A549 (cell line): ENCODE measurements around the gene MEA1.

Experiments used
- CBX2 ChIP-seq: fragments of 200-600 bp; sonication (generic); IDR thresholded peaks from 2 replicates; pipeline ENCODE4 v1.6.1; 2016; ENCODE audit warnings: low read depth, mild to moderate bottlenecking, borderline replicate concordance
- ESRRA ChIP-seq: fragments of 150-350 bp; IDR thresholded peaks from 2 replicates; pipeline ENCODE4 v1.6.1; 2014; ENCODE audit warnings: mild to moderate bottlenecking, low read length, borderline replicate concordance
- FOSB ChIP-seq: fragments of 250-450 bp; sonication (Bioruptor Pico); IDR thresholded peaks from 2 replicates; pipeline ENCODE4 v1.5.0; 2020; ENCODE audit warnings: mild to moderate bottlenecking, moderate library complexity
- FOSL2 ChIP-seq, 2 experiments: fragments of 450-650 bp in 1 of 2; fragments of >200 bp in 1 of 2; sonication (Bioruptor Twin) in 1 of 2; formaldehyde crosslinking; IDR thresholded peaks; 2 replicates each; pipeline versions ENCODE4 v1.5.0 to v1.6.1; 2016 to 2020; ENCODE audit warnings: mild to moderate bottlenecking in 1 of 2, moderate library complexity in 1 of 2
- JUNB ChIP-seq: fragments of >200 bp; sonication (Bioruptor Twin); formaldehyde crosslinking; IDR thresholded peaks from 2 replicates; pipeline ENCODE4 v1.6.1; 2016
- MAFK ChIP-seq: fragments of 450-650 bp; IDR thresholded peaks from 2 replicates; pipeline ENCODE4 v1.6.1; 2014; ENCODE audit not compliant: partially characterized antibody
- POLR2A ChIP-seq: IDR thresholded peaks from 2 replicates; pipeline ENCODE4 v1.6.1; 2012; ENCODE audit warnings: mild to moderate bottlenecking, low read length
- ZFP36 ChIP-seq: fragments of 450-650 bp; IDR thresholded peaks from 2 replicates; pipeline ENCODE4 v1.6.1; 2014; ENCODE audit warnings: borderline replicate concordance; ENCODE audit not compliant: partially characterized antibody
- TF ChIP-seq, protein P1 (sequence below): IDR thresholded peaks from 2 replicates; pipeline ENCODE4 v1.6.1; 2012
- TF ChIP-seq, protein P2 (sequence below): fragments of 150-350 bp; IDR thresholded peaks from 2 replicates; pipeline ENCODE4 v1.6.1; 2014; ENCODE audit warnings: low read depth, mild to moderate bottlenecking, low read length
- TF ChIP-seq, protein P3 (sequence below): fragments of 200-600 bp; sonication (generic); IDR thresholded peaks from 2 replicates; pipeline ENCODE4 v1.6.1; 2016; ENCODE audit warnings: antibody characterized with exemption, mild to moderate bottlenecking, moderate library complexity
- TF ChIP-seq, protein P4 (sequence below): fragments of >200 bp; sonication (Bioruptor Twin); formaldehyde crosslinking; IDR thresholded peaks from 3 replicates; pipeline ENCODE4 v1.5.1; 2016
- TF ChIP-seq, protein P5 (sequence below): fragments of 250-450 bp; sonication (Bioruptor Pico); IDR thresholded peaks from 2 replicates; pipeline ENCODE4 v1.5.0; 2021; ENCODE audit warnings: mild to moderate bottlenecking, moderate library complexity, borderline replicate concordance

DNA sequence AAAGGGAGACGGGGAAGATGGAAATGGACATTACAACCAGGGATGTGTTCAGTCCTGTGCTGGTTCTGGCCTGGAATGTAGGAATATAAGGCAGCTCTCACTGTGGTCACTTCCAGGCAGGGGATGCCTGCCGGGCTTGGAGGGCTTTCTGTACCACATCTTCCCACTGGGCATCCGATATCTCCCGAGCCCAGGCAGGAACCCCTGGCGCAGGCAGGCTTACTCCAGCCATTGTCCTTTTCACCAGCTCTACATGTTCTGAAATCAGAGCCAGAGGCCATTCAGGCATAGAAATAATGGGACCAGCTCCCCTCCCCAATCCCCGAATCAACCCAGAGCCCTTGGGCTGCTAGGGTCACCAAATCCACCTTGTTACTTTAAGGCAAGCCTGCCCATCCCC lies 1.4 kb downstream of the MEA1 start:
- TF ChIP-seq, protein P1, sequence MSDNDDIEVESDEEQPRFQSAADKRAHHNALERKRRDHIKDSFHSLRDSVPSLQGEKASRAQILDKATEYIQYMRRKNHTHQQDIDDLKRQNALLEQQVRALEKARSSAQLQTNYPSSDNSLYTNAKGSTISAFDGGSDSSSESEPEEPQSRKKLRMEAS, result no peak
- TF ChIP-seq FOSL2 (IDR thresholded peaks at IDR 0.05), result no peak
- TF ChIP-seq FOSL2 (CRISPR knock-in tag; IDR thresholded peaks at IDR 0.05), result no peak
- TF ChIP-seq FOSB (CRISPR knock-in tag), result no peak
- TF ChIP-seq, protein P2, sequence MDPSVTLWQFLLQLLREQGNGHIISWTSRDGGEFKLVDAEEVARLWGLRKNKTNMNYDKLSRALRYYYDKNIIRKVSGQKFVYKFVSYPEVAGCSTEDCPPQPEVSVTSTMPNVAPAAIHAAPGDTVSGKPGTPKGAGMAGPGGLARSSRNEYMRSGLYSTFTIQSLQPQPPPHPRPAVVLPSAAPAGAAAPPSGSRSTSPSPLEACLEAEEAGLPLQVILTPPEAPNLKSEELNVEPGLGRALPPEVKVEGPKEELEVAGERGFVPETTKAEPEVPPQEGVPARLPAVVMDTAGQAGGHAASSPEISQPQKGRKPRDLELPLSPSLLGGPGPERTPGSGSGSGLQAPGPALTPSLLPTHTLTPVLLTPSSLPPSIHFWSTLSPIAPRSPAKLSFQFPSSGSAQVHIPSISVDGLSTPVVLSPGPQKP, result no peak
- TF ChIP-seq, protein P3, sequence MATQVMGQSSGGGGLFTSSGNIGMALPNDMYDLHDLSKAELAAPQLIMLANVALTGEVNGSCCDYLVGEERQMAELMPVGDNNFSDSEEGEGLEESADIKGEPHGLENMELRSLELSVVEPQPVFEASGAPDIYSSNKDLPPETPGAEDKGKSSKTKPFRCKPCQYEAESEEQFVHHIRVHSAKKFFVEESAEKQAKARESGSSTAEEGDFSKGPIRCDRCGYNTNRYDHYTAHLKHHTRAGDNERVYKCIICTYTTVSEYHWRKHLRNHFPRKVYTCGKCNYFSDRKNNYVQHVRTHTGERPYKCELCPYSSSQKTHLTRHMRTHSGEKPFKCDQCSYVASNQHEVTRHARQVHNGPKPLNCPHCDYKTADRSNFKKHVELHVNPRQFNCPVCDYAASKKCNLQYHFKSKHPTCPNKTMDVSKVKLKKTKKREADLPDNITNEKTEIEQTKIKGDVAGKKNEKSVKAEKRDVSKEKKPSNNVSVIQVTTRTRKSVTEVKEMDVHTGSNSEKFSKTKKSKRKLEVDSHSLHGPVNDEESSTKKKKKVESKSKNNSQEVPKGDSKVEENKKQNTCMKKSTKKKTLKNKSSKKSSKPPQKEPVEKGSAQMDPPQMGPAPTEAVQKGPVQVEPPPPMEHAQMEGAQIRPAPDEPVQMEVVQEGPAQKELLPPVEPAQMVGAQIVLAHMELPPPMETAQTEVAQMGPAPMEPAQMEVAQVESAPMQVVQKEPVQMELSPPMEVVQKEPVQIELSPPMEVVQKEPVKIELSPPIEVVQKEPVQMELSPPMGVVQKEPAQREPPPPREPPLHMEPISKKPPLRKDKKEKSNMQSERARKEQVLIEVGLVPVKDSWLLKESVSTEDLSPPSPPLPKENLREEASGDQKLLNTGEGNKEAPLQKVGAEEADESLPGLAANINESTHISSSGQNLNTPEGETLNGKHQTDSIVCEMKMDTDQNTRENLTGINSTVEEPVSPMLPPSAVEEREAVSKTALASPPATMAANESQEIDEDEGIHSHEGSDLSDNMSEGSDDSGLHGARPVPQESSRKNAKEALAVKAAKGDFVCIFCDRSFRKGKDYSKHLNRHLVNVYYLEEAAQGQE, result no peak
- TF ChIP-seq, protein P4, sequence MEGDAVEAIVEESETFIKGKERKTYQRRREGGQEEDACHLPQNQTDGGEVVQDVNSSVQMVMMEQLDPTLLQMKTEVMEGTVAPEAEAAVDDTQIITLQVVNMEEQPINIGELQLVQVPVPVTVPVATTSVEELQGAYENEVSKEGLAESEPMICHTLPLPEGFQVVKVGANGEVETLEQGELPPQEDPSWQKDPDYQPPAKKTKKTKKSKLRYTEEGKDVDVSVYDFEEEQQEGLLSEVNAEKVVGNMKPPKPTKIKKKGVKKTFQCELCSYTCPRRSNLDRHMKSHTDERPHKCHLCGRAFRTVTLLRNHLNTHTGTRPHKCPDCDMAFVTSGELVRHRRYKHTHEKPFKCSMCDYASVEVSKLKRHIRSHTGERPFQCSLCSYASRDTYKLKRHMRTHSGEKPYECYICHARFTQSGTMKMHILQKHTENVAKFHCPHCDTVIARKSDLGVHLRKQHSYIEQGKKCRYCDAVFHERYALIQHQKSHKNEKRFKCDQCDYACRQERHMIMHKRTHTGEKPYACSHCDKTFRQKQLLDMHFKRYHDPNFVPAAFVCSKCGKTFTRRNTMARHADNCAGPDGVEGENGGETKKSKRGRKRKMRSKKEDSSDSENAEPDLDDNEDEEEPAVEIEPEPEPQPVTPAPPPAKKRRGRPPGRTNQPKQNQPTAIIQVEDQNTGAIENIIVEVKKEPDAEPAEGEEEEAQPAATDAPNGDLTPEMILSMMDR, result no peak
- no peak for TF ChIP-seq POLR2A
- TF ChIP-seq MAFK, result no peak
- TF ChIP-seq, protein P5, sequence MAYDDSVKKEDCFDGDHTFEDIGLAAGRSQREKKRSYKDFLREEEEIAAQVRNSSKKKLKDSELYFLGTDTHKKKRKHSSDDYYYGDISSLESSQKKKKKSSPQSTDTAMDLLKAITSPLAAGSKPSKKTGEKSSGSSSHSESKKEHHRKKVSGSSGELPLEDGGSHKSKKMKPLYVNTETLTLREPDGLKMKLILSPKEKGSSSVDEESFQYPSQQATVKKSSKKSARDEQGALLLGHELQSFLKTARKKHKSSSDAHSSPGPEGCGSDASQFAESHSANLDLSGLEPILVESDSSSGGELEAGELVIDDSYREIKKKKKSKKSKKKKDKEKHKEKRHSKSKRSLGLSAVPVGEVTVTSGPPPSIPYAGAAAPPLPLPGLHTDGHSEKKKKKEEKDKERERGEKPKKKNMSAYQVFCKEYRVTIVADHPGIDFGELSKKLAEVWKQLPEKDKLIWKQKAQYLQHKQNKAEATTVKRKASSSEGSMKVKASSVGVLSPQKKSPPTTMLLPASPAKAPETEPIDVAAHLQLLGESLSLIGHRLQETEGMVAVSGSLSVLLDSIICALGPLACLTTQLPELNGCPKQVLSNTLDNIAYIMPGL, result no peak
- no peak for TF ChIP-seq ESRRA
- no peak for TF ChIP-seq ZFP36
- no peak for TF ChIP-seq CBX2
- no peak for TF ChIP-seq JUNB
